H1 (cell line): ENCODE measurements around the gene P2RY8.

Source experiments
- CTCF ChIP-seq, 3 experiments: IDR thresholded peaks; 1 replicate in 2 of 3; 2 replicates in 1 of 3; pipeline versions ENCODE4 v1.5.1 to v1.6.1; 2011; ENCODE audit warnings: low read length in 3 of 3, mild to moderate bottlenecking in 3 of 3, inconsistent platforms in 2 of 3, low read depth in 1 of 3, moderate library complexity in 1 of 3; ENCODE audit not compliant: insufficient read depth in 1 of 3; ENCODE audit errors: control extremely low read depth in 1 of 3
- EP300 ChIP-seq, 2 experiments: IDR thresholded peaks; 1 replicate in 1 of 2; 2 replicates in 1 of 2; pipeline ENCODE4 v1.6.1; 2011 to 2012; ENCODE audit warnings: low read depth in 2 of 2, low read length in 2 of 2, mild to moderate bottlenecking in 2 of 2, borderline replicate concordance in 1 of 2, inconsistent platforms in 1 of 2, moderate library complexity in 1 of 2
- HDAC6 ChIP-seq: IDR thresholded peaks from one replicate; pipeline ENCODE4 v1.7.1; 2012; ENCODE audit warnings: low read depth, mild to moderate bottlenecking, inconsistent platforms, low read length, moderate library complexity
- MAX ChIP-seq: IDR thresholded peaks from 2 replicates; pipeline ENCODE4 v1.6.1; 2012; ENCODE audit warnings: inconsistent platforms
- POLR2A ChIP-seq, 2 experiments: IDR thresholded peaks; 1 replicate in 1 of 2; 2 replicates in 1 of 2; pipeline ENCODE4 v1.6.1; 2011; ENCODE audit warnings: low read depth in 2 of 2, low read length in 2 of 2, mild to moderate bottlenecking in 2 of 2; ENCODE audit errors: control extremely low read depth in 1 of 2
- POLR2AphosphoS5 ChIP-seq: IDR thresholded peaks from 2 replicates; pipeline ENCODE4 v1.6.1; 2011; ENCODE audit warnings: low read depth, low read length
- SAP30 ChIP-seq: fragments of 300-600 bp; sonication (generic); IDR thresholded peaks from 2 replicates; pipeline ENCODE4 v1.7.1; 2012; ENCODE audit warnings: low read length, moderate library complexity, mild to moderate bottlenecking, inconsistent platforms; ENCODE audit not compliant: insufficient read depth, insufficient replicate concordance
- ZNF274 ChIP-seq: IDR thresholded peaks from 2 replicates; pipeline ENCODE4 v1.7.0; 2012; ENCODE audit warnings: low read length, borderline replicate concordance; ENCODE audit errors: extremely low read depth

GRCh38 chrX:1475881-1476280 lies 61.1 kb downstream of the P2RY8 start:
- TF ChIP-seq CTCF (IDR thresholded peaks at IDR 0.05; ENCODE audit: control extremely low read depth in 1 of 3, insufficient read depth in 1 of 3, low read depth in 1 of 3, low read length in 3 of 3) (no peak), POLR2A (IDR thresholded peaks at IDR 0.05; ENCODE audit: control extremely low read depth in 1 of 2, low read depth in 2 of 2, low read length in 2 of 2) (no peak), SAP30 (no peak), ZNF274 (no peak), EP300 (IDR thresholded peaks at IDR 0.05; ENCODE audit: borderline replicate concordance in 1 of 2, low read depth in 2 of 2, low read length in 2 of 2) (no peak), POLR2AphosphoS5 (no peak), HDAC6 (no peak), MAX (no peak)
